Fibroblast of skin of right quadriceps (primary cell): ENCODE results near the gene IL20RB.
"Not testable (repeated sequence)": the region's sequence is repeated elsewhere in the genome, so short reads cannot be mapped to it uniquely, and the experiment has no call there.

Experiments used
- DNase-seq: peaks from one replicate; pipeline ENCODE4 v3.0.0-alpha.2; 2013

The IL20RB gene

GRCh38 chr3:136946978-136947377, 10.8 kb upstream of the IL20RB start:
- DNase-seq = no peak

- DNase-seq = no peak
These were observed 10.3 kb upstream of the IL20RB start for GRCh38 chr3:136947477-136947876.

GRCh38 chr3:136949146-136949545, 8.6 kb upstream of the IL20RB start:
- no peak for DNase-seq

DNA sequence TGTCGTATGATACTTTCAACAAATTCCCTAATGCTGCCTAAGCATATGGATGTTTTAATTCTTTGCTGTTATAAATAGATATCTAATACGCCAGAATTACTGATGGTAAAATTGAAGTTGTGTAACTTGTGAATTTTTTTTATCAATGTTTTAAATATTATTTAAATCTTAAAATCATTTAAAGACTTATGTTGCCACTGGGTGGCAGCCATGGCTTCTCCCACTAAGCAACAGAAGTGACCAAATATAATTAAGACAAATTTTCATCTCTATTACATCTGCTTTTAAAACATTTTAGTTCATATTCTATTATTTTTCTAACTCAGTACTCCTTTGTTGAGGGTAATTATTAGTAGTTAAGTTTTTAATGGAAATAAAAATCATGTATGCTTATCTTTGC, 8.1 kb upstream of the IL20RB start:
- DNase-seq = no peak

- no peak for DNase-seq
These were observed 7.2 kb upstream of the IL20RB start for GRCh38 chr3:136950623-136951022.

- peak; percentile 34 for DNase-seq
These were observed 5.5 kb upstream of the IL20RB start for GRCh38 chr3:136952292-136952691.

GRCh38 chr3:136954251-136954650, 3.5 kb upstream of the IL20RB start:
- no peak for DNase-seq

DNA sequence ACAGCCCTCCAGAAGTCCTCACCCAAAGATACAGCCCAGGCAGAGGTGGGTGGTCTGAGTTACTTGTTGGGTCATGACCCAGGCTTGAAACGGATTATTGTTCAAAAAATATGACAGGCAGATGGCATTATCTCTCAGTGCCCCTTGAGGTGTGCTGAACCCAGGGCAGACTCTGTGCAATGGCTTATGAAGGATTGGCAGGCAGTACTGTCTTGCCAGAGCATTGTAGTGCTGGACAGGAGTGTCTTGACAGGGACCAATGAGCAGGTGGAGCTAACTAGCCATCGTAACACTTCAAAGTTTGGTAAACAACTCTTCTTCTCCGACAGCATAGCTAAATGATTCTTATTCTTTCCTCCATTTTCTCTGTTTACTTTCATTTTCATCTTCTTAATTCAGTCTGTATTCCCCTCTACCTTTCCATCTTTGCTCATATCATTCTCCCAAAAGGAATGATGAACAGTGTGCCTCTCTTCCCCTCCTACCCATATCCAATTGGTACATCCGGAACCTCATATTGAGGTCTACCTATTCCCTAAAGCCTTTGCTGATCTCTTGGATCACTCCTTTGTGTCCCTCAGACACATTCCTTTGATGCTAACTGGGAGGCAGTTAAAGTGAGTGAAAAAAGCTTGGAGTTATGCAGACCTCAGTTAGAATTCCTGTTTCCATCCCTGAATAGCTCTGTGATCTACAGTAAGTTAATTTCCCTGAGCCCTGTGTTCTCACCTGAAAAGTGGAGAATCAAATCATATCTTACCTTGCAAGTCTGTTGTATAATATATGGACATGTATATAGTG, 2.6 kb upstream of the IL20RB start:
- peak; percentile 23 for DNase-seq

DNA sequence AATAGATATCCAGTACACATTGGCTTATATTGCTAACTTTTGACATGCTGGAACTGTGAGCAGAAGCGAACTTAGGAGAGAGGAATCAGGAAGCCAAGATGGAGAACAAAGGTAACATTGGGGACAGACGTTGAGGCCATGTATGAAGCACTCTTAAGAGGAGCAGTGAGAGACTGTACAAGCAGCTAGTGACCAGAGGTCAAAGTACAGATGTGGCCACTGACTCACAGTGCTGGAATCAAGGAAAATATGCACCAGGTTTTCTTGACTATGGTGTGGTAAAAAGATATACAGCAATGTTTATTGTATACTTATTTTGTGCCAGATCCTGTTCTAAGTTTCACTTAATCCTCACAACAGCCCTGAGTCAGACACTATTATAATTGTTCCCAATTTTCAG, 2.0 kb upstream of the IL20RB start:
- peak; percentile 78 for DNase-seq

DNA sequence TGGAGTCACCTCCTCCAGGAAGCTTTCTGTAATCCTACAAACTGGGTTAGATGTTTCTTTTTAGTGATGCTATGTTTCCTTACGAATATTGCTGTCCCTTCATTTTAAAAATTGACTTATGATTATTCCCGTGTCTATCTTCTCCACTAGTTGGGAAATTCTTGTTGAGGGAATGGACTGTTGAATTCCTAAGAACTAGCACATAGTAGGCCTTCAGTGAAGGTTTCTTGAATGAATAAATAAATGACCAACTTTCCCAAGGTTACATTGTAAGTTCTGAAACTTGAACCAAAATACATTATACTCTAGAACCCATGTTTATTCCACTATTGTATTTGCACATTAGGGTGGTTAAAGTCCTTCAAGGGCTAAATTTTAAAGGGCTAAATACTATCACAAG, 812 bp upstream of the IL20RB start:
- no peak for DNase-seq

- no peak for DNase-seq
These were observed 1.2 kb downstream of the IL20RB start for GRCh38 chr3:136958939-136959338.

DNA sequence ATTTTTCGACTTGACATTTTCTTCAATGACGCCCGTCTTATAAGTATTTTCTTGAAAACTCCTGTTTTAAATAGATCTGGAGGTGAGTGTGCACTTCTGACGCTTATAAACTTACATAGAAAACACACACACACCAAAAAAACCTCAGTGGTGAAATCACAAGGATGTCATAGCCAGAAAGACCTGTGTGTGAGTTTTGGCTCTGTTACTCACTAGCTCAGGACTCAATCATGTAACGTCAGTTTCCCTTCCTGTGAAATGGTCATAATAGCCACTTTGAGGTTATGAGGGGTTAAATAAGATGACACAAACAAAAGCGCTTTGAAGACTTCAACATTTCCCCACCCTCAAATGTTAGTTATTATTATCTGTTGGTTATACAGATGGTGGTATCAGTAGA, 1.8 kb downstream of the IL20RB start:
- no peak for DNase-seq

GRCh38 chr3:136960838-136961836, 3.4 kb downstream of the IL20RB start:
- DNase-seq = peak; percentile 24

- no peak for DNase-seq
These were observed 5.1 kb downstream of the IL20RB start for GRCh38 chr3:136962927-136963326.

DNA sequence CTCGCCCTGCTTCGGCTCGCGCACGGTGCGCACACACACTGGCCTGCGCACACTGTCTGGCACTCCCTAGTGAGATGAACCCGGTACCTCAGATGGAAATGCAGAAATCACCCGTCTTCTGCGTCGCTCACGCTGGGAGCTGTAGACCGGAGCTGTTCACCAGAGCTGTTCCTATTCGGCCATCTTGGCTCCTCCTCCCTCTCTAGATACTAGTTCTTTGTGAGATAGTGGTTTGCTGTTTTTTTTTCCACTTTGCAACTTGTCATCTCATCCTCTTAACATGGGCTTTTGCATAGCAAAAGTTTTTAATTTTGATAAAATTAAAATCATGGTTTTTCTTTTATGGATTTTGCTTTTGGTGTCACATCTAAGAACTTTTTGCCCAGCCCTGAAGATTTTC, 11.8 kb downstream of the IL20RB start:
- not testable (repeated sequence) for DNase-seq

DNA sequence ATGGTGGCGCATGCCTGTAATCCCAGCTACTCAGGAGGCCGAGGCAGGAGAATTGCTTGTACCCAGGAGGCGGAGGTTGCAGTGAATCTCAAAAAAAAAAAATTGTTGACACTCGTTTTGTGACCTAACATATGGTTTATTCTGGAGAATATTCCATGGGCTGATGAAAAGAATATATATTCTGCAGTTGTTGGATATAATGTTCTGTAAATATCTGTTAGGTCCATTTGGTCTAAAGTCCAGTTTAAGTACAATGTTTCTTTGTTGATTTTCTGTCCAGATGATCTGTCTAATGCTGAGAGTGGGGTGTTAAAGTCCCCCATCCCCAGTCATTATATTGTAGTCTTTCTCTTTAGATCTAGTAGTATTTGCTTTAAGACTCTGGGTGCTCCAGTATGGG, 15.6 kb downstream of the IL20RB start:
- no peak for DNase-seq

DNA sequence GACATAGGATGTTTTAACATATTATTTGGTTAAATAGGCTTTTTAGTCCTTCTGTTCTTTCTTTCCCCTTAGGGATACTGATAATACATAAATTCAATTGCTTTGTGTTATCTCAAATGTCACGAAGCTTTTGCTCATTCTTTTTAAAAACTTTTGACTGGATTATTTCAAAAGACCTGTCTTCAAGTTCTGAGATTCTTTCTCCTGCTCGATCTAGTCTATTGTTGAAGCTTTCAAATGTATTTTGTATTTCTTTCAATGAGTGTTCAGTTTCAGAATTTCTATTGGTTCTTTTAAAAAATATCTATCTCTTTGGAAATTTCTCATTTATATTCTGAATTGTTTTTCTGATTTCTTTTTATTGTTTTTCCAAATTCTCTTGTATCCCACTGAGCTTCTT, 16.9 kb downstream of the IL20RB start:
- DNase-seq = no peak

DNA sequence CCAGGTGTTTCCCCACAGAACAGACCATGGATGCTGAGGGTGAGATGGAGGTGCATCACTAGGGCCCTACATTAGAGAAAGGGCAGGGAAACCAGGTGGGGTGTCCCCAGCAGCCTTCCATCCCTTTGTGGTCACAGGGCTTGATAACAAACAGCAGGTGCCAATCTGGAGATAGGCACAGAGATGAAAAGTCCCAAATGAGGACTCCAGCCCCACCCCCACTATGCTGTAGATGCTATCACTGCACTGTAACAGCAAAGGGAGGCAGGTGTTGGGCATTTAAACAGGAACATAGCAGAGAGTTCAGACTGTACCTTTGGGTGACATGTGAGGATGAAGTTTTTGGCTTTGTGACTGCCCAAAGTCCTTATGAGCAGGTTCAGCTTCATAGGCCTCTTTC, 21.4 kb downstream of the IL20RB start:
- DNase-seq = no peak

- DNase-seq = peak; percentile 59
These were observed 21.9 kb downstream of the IL20RB start for GRCh38 chr3:136979684-136980083.

DNA sequence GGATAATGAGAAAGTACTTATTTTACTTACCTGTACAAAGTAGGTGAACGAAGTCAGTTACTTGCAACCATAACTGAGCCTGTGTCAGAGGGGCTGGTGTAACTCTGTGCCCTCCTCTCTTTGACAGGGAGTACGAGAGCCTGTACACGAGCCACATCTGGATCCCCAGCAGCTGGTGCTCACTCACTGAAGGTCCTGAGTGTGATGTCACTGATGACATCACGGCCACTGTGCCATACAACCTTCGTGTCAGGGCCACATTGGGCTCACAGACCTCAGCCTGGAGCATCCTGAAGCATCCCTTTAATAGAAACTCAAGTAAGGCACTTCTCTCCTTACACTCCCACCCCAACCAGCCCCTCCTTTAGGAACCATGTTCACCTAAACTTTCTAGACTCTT, 24.2 kb downstream of the IL20RB start:
- DNase-seq = no peak

GRCh38 chr3:136982520-136983138, 24.8 kb downstream of the IL20RB start:
- peak; percentile 10 for DNase-seq

- DNase-seq = no peak
These were observed 27.1 kb downstream of the IL20RB start for GRCh38 chr3:136984837-136985236.

DNA sequence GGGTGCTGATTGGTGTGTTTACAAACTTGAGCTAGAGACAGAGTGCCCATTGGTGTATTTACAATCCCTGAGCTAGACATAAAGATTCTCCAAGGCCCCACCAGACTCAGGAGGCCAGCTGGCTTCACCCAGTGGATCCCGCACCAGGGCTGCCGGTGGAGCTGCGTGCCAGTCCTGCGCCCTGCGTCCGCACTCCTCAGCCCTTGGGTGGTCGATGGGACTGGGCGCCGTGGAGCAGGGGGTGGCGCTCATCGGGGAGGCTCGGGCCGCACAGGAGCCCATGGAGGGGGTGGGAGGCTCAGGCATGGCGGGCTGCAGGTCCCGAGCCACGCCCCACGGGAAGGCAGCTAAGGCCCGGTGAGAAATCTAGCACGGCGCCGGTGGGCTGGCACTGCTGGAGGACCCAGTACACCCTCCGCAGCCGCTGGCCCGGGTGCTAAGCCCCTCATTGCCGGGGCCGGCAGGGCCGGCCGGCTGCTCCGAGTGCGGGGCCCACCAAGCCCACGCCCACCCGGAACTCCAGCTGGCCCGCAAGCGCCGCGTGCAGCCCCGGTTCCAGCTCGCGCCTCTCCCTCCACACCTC, 29.7 kb downstream of the IL20RB start:
- DNase-seq = not testable (repeated sequence)
